ENCODE measurements around the gene KANK2.

The KANK2 gene

DNA sequence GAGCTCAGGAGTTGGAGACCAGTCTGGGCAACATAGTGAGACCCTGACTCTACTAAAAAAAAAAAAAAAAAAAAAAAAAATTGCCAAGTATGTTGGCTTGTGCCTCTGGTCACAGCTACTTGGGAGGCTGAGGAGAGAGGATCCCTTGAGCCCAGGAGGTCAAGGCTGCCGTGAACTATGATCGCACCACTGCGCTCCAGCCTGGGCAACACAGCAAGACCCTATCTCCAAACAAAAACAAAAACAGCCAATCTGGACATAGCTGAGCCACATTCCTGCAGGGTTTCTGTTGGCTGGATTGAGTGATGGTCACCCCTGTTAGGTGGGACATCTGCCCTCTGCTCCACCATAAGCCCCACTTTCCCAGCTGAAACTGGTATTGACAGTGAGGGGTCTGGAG, 28.5 kb upstream of the KANK2 start:
- DNase-seq (ENCODE audit: low spot score), result no peak

DNA sequence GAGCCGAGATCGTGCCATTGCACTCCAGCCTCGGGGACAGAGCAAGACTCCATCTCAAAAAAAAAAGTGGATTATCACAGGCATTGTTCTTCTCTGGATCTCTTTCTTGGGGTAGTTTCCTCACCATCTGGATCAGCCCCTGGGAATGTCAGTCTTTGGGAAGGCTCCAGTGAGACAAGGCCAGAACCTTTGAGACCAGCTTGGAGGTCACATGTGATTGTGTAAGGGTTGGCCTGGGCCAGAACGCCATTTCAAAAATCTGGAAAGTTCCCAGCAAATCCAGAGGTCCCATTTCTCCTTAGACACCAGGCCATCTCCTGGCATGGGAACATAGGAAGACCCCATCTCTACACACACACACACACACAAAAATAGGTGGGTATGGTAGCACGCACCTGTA, 27.8 kb upstream of the KANK2 start:
- DNase-seq (ENCODE audit: low spot score), result no peak

DNA sequence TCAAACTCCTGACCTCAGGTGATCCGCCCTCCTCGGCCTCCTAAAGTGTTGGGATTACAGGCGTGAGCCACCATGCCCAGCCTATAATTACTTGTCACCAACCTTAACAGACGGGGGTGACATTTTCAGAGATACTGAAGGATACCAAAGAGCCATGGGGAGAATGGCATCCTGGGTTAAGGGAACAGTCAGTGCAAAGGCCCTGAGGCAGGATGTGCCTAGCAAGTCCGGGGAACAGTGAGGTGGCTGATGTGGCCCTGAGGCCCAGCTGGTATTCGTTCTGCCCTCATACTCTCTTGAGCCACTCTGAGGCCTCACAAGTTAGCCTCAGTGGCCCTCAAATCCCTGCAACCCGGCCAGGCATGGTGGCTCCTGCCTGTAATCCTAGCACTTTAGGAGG, 27.1 kb upstream of the KANK2 start:
- DNase-seq (ENCODE audit: low spot score), result no peak

DNA sequence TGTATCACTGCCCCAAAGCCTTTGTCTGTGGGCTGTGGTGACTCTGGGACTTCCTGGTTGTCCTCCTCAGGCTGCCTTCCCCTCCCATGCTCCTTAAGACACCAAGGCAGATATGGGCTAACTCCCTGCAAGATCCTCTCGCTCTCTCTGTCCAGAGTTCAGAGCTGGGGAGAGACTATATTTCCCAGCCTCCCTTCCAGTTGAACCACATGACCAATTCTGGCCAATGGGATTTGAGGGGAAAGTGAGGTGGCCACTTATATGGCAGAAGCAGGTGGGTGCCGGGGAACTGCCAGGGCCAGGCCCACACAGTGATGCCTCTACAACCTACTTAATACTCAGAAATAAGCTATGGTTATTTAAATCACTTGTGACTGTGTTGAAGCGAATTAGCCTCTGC, 25.9 kb upstream of the KANK2 start:
- DNase-seq (ENCODE audit: low spot score), result no peak

DNA sequence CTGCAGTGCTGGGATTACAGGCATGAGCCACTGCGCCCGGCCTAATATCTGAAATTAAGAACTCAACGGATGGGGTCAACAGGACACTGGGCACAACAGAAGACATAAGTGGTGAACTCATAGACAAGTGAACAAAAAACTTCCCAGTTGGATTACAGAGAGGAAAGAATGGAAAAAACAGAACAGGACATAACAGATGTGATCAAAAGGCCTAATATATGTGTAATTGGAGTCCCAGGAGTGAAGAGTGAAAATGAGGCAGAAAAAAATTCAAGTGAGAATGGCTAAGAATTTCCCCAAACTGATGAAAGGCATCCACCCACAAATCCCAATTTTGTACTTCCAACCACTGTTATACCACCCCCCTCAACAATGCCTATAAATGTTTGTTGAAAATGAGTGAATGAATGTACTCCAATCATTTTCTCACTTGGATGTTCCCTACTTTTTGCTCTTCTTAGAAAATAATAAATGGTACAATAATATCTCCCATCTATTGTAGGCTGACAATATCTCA, 23.8 kb upstream of the KANK2 start:
- DNase-seq (ENCODE audit: low spot score), result no peak

DNA sequence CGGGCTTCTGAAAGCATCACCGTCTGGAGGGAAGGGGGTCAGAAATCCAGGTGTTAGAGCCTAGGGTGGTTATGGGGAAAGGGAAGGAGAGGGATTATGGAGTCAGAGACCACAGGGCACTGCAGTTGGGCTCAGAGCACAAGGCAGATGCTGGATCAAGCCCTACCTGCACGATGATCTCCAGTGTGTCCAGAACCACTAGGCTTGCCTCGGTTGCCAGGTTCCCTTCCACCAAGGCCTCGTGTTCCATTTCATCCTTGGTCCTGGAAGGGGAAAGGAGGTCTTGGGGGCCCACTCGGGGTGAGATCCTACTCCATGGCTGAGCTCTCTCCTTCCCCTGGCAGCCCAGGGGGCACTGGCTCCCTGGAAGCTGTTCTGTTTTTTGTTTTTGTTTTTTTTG, 17.0 kb upstream of the KANK2 start:
- DNase-seq (ENCODE audit: low spot score), result no peak

DNA sequence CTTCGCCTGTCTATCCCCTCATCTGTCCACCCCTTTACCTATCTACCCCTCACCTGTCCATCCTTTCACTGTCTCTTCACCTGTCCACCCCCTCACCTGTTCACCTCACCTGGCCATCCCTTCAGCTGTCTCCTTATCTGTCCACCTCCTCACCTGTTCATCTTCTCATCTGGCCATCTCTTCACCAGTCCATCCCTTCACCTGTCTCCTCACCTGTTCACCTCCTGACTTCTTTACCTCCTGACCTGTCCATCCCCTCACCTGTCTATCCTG, 13.2 kb upstream of the KANK2 start:
- DNase-seq (ENCODE audit: low spot score), result no peak

DNA sequence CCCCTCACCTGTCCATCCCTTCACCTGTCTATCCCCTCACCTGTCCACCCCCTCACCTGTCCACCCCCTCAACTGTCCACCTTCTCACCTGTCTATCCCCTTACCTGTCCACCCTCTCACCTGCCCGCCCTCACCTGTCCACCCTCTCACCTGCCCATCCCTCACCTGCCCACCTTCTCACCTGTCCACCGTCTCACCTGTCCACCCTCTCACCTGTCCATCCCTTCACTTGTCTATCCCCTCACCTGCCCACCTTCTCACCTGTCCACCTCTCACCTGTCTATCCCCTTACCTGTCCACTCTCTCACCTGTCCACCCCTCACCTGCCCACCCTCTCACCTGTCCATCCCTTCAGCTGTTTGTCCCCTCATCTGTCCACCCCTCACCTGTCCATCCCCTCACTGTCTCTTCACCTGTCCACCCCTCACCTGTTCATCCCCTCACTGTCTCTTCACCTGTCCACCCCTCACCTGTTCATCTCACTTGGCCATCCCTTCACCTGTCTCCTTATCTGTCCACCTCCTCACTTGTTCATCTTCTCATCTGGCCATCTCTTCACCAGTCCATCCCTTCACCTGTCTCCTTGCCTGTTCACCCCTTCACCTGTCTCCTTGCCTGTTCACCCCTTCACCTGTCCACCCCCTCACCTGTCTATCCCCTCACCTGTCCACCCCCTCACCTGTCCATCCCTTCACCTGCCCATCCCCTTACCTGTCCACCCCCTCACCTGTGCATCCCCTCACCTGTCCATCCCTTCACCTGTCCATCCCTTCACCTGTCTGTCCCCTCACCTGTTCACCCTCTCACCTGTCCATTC, 12.7 kb upstream of the KANK2 start:
- peak; percentile 70 for DNase-seq (ENCODE audit: low spot score)

DNA sequence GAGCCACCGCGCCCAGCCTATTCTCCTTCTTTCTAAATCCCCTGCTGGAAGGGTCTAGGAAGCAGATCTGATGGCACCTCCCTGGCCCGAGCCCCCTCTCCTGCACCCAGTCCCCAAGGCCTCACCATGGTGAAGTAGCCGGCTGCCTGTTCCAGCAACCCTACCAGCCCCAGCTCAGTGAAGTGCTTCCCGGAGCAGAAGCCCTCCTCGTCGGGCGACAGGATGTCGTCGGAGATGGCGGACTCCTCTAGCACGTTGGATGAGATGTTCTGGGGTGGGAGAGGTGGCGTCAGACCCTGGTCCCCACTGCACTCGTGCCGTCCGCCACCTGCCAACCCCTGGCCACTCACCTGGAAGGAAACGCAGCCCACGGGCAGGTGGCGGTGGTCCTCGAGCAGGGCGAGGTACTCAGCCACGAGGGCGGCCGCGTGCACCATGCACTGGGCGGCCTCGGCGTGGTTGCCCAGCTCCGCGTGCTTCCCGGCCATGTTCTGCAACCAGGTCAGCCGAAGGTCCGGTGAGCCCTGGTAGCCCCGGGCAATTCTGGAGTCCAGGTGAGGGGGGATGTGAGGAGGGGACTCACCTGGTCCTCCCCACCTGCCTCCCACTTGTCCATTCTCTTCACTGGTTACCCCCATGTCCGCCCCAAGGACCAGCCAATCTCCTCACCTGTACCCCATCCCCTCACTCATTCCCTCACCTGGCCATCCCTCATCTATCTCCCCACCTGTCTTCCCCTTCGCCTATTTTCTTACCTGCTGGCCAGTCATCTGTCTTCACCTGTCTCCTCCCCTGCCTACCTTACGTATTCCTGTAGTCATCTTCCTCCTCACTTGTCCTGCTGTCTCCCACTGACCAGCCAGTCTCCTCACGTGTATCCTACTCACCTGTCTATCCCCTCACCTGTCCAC, 11.5 kb upstream of the KANK2 start:
- DNase-seq (ENCODE audit: low spot score), result peak; percentile 71

DNA sequence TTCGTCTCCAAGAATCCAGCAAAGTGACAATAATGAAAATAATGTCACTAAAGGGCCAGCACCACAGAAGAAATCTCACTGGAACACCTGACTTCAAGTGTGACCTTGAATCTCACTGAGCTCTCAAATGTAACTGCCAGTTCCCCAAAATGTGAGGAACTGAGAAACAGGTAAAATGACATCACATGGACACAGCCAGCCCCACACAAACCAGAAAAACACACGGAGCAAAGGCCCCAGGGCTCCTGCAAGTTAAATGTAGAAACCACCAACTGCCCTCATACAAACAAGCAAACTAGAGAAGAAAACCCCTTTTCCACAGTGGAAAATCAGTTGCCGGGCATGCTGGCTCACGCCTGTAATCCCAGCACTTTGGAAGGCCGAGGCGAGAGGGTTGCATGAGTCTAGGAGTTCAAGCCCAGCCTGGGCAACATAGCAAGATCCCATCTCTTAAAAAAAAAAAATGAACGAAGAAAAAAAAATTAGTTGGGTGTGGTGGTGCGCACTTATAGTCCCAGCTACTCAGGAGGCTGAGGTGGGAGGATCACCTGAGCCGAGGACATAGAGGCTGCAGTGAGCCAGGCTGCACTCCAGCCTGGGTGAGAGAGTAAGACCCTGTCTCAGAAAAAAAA, 8.7 kb upstream of the KANK2 start:
- no peak for DNase-seq (ENCODE audit: low spot score)

DNA sequence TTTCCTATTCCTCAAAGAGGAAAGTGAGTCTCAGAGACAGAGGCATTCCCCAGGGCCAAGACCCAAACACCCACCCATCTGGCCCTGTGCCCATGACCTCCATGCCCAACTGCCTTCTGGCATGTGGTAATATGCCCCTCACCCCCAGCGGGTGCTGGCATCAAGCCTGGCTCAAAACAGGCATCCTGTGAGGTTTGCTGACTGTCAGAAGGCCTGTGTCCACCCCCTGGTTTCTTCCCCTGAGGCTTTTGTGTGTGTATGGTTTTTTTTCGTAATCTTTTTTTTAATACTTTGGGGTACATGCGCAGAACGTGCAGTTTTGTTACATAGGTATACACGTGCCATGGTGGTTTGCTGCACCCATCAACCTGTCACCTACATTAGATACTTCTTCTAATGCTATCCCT, 7.6 kb upstream of the KANK2 start:
- no peak for DNase-seq (ENCODE audit: low spot score)

DNA sequence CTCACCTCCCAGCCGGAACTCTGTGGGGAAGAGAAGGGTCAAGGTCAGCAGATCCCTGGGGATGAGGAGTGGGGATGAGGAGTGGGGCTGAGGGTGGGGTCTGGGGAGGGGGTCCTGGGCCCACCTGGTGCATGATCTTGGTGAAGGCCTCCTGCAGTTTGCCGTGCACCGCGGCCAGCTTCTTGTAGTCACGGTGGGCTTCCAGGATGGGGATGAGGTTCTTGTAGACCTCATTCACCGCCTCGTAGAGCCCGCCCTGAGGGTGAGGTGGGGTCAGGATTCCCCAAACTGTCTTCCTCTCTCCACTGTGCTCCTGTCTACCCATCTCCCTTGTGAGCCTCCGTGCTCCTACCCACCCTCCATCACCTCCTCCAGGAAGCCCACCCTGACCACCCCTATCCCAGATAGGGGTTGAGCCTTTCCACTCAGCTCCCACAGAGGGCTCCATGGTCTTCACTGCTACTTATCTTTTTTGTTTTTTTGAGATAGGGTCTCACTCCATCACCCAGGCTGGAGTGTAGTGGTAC, 6.8 kb upstream of the KANK2 start:
- DNase-seq (ENCODE audit: low spot score), result no peak

DNA sequence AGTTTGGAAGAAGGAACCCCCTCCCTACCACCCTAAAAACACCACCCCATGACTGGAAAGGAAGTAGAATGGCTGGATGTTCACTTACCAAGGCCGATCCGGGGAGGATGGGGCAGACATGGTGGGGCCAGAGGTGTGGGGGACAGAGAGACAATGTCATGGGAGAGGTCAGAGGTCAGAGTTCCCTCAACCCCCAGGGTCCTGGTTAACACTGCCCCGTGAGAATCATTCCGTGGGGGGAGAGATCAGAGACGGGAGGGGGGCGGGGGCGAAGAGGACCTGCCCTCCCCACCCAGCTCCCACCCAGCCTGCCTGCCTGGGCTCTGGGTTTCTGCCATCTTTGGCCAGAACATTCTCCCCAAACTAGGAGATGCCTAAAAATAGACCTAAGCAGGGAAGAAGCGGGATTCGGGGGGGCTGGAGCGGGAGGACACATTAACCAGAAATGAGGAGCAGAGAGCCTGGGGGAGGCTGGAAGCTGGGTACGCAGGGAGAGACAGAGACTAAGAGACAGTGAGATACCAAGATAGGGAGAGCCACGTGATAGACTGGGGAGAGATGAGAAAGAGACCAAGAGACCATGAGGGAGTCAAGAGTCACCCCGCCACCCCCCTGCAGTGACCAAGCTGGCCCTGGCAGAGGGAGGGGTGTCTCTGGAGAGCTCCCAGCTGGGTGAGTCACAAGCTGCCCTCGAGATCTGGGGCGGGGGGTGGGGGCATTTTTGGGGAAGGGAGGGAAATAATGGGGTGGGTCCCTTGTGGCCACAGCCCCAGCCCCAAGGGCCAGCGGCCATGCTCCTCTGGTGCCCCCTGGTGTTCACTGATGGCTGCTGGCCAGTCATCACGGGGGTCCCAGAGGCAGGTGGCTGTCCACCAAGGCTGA, 6.1 kb upstream of the KANK2 start:
- DNase-seq (ENCODE audit: low spot score), result peak; percentile 73

DNA sequence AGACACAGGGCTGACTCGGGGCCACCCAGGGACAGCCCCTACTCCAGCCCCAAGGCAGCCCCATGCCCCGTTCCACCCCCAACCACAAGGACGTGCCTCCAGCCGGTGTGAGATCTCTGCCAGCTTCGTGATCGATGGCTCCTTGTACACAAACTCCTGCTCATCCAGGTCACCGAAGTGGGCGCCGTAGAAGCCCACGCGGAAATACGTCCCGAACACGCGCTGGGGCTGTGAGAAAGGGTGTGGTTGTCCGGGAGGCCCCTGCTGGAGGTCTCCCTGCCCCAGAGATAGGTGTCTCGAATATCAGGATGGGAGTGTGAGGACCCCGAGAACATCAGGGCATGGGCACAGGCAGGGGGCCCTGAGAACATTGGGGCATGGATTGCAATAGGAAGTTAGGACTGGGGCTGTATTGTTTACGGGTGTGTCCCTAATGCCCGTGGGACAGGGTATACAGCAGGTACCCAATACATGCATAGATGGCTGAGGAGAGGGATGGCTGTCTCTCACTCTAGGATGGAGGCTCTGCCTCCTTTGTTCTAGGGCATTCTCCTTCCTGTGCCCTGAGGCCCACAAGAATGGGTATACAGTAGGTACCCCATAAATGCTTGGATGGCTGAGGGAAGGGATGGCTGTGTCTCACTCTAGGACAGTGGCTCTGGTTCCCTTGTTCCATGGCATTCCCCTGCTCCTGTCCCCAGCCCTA, 5.3 kb upstream of the KANK2 start:
- DNase-seq (ENCODE audit: low spot score), result no peak

DNA sequence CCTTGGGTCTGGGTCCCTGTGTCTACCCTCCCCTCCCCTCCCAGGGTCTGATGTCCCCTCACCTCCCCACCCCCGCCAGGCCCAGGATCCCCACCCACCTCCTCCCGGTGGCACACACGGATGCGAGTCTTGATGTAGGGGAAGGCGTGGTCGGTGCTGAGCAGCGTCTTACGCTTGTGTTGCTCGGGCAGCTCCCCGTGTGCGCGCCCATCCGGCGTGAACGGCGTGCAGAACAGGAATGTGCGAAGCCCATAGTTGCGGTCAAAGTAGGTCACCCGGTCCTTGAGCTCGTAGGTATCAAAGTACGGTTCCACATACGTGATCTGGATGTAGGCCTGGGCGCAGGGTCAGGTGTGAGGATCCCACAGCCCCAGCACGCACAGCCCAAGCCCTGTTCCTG, 4.4 kb upstream of the KANK2 start:
- no peak for DNase-seq (ENCODE audit: low spot score)

DNA sequence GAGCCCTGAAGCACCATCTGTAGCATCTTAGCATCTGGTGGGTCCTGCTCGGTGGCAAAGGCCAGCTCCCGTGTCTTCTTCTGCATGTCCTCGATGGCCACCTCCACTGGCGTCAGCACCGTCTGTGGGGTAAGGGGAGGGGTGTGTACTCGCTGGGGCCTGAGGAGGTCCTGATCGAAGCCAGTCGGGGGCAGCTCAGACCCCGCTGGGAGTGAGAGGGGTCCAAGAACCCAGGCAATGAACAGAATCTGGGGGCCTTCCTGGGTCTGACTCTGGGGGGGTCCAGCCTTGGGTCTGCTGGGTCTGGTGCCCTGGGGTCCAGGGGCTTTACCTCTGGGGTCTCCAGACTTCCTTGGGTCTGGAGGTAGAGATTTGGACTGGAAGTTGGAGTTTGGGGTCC, 3.6 kb upstream of the KANK2 start:
- no peak for DNase-seq (ENCODE audit: low spot score)

DNA sequence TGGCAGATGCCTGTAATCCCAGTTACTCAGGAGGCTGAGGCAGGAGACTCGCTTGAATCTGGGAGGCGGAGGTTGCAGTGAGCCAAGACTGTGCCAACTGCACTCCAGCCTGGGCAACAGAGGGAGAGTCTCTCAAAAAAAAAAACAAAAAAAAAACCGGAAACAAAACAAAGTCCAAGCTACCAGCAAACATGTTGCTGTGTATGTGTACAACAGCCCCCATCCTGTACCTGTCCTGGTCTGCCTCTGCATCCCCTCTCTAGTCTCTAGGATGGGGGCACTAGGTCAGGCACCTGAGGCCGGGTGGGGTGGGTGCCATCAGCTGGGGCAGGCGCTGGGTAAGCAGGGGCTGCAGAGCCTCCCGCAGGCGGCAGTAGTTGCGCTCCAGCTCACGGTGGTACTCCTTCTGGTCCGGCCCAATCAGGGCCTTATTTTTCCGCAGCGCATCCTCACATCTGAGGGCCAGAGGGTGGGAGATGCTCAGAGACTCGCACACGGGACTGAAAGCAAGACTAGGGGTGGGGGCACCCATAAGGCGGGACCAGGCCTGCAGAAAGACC, 2.8 kb upstream of the KANK2 start:
- no peak for DNase-seq (ENCODE audit: low spot score)

DNA sequence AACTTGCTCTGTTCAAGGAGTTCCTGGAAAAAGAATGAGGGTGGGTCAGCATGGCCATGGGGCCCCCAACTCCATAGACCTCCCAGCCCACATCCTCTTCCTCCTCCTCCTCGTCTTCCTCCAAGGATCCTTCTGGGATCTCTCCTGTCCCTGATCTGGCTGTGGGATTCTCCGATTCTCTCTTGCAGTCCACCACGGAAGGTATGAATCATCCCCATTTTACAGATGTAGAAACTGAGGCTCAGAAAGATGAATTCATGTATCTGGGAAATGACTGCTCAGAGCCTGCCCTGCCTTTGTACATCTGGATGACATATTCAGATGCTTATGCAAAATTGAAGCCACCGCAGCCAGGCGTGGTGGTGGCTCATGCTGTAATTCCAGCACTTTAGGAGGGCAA, 2.2 kb upstream of the KANK2 start:
- DNase-seq (ENCODE audit: low spot score), result no peak

DNA sequence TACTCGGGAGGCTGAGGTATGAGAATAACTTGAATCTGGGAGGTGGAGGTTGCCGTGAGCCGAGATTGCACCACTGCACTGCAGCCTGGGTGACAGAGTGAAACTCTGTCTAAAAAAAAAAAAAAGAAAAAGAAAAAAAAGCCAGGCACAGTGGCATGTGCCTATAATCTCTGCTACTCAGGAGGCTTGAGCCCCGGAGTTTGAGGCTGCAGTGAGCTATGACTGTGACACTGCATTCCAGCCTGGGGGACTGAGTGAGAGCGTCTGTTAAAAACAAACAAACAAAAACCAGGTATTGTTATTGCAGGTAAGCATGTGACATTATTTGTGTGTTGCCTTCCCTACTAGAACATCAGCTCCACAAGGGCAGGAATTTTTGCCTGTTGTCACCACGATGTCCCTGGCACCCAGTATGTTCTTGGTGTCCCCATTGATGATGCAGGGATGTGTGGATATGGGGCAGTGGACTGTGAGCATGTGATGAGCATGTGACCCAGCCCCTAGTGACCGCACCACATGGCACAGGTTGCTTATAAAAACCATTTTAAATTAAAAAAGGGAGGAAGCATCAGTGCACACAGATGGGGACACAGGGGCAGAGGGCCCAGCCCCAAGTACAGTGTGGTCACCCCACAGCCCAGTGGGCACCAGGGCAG, 1.6 kb upstream of the KANK2 start:
- DNase-seq (ENCODE audit: low spot score), result no peak

DNA sequence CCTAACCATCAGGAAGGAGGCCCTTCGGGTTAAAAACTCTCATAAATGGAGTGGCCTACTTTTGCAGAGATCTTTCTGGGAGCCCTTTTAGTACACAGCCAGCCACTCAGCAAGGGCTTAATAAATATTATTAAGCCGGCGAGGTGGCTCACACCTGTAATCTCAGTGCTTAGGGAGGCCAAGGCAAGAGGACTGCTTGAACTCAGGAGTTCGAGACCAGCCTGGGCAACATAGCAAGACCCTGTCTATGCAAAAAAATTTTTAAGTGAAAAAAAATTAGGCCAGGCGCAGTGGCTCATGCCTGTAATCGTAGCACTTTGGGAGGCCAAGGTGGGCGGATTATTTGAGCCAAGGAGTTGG, 810 bp upstream of the KANK2 start:
- DNase-seq (ENCODE audit: low spot score), result no peak
